ENCODE results near the gene LIME1. TPM values are rescaled to one million over a fixed set of nuclear protein-coding genes. Genes with fewer than 3 reads are reported as not detected.
A peak's percentile ranks its signal among the peaks of the same experiment; 100 is the strongest.
"Not testable (repeated sequence)": the region's sequence is repeated elsewhere in the genome, so short reads cannot be mapped to it uniquely, and the experiment has no call there.

LIME1 gene
- total and polyA plus RNA-seq, 5 donors: 2.1 to 2.9 (median 2.7) TPM

DNA sequence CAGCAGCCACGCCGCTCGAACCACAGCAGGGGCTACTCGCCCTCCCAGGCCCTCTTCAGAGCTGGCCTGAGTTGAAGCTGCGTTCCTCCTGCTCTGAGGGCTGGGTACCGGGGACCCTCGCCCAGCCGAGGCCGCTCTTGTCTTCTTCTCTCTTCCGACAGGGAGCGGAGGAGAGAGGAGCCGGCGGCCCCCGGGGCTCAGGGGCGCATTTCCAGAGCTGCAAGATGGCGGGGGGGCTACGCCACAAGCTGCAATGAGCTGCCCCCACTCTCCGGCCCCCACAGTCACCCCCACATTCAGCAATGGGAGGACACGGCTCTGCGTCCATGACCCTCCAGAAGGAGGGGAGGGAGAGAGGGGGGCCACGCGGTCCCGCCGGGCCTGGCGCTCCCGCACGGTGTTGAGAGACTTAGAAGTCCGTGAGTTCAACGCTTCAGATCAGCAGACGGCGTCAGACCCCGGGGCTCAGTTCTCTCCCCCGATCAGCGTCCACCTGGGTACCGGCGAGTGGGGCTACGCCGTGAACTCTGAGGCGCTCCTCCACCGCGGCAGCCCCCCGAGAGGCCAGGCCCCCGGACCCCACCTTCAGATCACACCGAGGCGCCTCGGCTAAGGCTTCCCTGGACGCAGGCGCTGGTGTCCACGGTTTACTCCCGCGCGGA lies 34.7 kb downstream of the LIME1 start:
- DNase-seq (peak in 2 of 3 donors; percentile 39 to 59), ATAC-seq (no peak)
- no peaks in the 10 kb centered on the region for H3K9me3 ChIP-seq (ENCODE audit: control insufficient read depth, low read length)
- 91% methylated on average over 52 of the region's 52 CpGs for WGBS
- intact Hi-C loops (cut with DNase I): loop anchor here in 1 of 4 donors (10.0 kb wide), 1 partner anchor 204 kb away; the partner anchor contains the start of gene SAMD10
- no peaks in the 10 kb centered on the region for H3K27me3 ChIP-seq (ENCODE audit: control insufficient read depth, insufficient read depth)
- no peak overlapping the region for H3K27ac ChIP-seq (ENCODE audit: low read length)
- H3K4me1 ChIP-seq (ENCODE audit: control insufficient read depth, insufficient read depth, low read length): no peaks in the 10 kb centered on the region
- H3K4me3 ChIP-seq (ENCODE audit: low read length): no peak overlapping the region

DNA sequence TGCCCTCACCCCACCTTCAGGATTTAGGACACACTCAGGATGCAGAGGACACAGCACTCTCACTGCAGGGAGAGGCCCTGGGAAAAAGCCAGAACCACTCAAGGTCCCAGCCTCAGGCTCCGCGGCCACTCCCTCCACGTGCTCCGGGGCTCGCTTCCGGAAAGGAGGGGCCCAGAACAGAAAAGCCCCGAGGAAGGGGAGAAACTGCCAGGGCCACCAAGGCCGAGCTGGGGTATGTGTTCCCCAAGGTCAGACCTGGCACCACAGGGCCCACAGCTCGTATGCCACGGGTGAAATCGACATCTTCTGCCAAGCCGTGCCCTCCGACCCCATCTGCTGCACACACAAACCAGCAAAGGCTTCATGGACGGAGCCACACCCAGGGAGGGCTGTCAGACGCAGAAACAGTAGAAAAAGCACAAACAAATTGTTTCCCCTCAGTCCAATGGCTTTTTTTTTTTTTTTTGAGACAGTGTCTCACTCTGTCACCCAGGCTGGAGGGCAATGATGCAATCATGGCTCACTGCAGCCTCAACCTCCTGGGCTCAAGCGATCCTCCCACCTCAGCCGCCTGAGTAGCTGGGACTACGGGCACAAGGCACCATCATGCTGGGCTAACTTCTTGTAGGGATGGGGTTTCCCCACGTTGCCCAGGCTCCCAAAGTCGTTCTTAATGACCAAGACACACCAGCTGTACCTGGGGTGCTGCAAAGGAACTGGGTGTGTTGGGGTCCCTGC lies 36.5 kb downstream of the LIME1 start:
- Histone ChIP-seq H3K4me1 (ENCODE audit: control insufficient read depth, insufficient read depth, low read length) (no peaks in the 10 kb centered on the region), H3K4me3 (ENCODE audit: low read length) (no peak overlapping the region), H3K9me3 (ENCODE audit: control insufficient read depth, low read length) (no peaks in the 10 kb centered on the region), H3K27me3 (ENCODE audit: control insufficient read depth, insufficient read depth) (no peaks in the 10 kb centered on the region), H3K27ac (ENCODE audit: low read length) (no peak overlapping the region)
- ATAC-seq (peak; percentile 45 to 73), DNase-seq (peak in 1 of 3 donors; percentile 71)
- WGBS: 62% methylated on average over 20 of the region's 20 CpGs
- intact Hi-C loops (cut with DNase I): loop anchor here in 1 of 4 donors (10.0 kb wide), 1 partner anchor 202 kb away; the partner anchor contains the start of gene SAMD10

DNA sequence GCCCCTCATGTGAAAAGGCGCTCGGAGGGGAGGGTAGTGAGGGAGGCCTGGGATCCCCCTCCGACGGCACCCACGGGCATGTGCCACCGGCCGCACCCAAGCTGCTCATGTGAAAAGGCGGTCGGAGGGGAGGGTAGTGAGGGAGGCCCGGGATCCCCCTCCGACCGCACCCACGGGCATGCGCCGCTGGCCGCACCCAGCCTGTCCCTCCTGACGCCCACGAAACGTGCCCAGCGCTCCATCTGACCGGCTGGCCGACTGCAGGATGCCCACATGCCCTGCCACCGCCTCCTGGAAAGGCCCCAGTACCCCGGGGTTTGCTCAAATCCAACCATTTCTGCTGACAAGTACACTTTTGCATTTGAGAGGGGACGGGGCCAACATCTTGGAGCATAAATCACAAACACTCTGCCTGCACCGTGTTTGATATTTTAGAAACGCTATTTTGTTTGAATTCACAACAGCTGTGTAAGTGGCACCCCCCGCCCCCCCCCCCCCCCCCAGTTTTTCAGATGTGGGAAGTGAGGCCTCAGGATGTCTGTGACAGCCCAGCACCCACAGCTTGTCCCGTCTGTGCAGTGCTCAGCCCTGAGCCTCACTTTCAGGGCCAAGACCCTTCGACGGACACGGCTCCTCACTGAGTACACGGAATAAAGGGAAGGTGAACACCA lies 37.2 kb downstream of the LIME1 start:
- DNase-seq: peak in 1 of 3 donors; percentile 44
- ATAC-seq: no peak
- Histone ChIP-seq H3K9me3 (ENCODE audit: control insufficient read depth, low read length) (no peaks in the 10 kb centered on the region), H3K4me3 (ENCODE audit: low read length) (no peak overlapping the region), H3K4me1 (ENCODE audit: control insufficient read depth, insufficient read depth, low read length) (no peaks in the 10 kb centered on the region), H3K27ac (ENCODE audit: low read length) (no peak overlapping the region), H3K27me3 (ENCODE audit: control insufficient read depth, insufficient read depth) (no peaks in the 10 kb centered on the region)
- intact Hi-C loops (cut with DNase I): loop anchor here in 1 of 4 donors (10.0 kb wide), 1 partner anchor 201 kb away; the partner anchor contains the start of gene SAMD10
- WGBS: 90% methylated on average over 33 of the region's 33 CpGs

DNA sequence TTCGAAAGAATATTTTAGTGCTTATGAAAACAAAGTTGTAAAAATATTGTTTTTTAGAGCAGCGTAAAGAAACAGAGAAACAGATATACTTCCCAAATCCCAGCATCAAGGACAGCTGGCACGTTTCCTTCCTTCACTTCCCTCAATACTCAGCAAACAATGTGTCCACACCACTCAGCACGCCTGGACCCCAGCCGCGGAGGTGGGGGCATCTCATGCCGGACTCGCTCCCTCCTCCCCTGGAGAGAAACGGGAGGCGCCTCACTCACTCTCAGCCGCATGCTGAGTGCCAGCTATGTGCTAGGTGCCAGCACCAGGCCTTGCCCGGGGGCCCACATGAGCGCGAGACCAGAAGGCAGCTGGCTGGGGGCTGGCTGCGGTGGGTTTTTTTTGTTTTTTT lies 37.8 kb downstream of the LIME1 start:
- ATAC-seq (no peak), DNase-seq (peak in 2 of 3 donors; percentile 43 to 52)
- Histone ChIP-seq H3K27me3 (ENCODE audit: control insufficient read depth, insufficient read depth) (no peaks in the 10 kb centered on the region), H3K4me1 (ENCODE audit: control insufficient read depth, insufficient read depth, low read length) (no peaks in the 10 kb centered on the region), H3K4me3 (ENCODE audit: low read length) (no peak overlapping the region), H3K9me3 (ENCODE audit: control insufficient read depth, low read length) (no peaks in the 10 kb centered on the region), H3K27ac (ENCODE audit: low read length) (no peak overlapping the region)
- WGBS: 64% methylated on average over 15 of the region's 15 CpGs
- intact Hi-C loops (cut with DNase I): loop anchor here in 1 of 4 donors (10.0 kb wide), 1 partner anchor 200 kb away; the partner anchor contains the start of gene SAMD10

DNA sequence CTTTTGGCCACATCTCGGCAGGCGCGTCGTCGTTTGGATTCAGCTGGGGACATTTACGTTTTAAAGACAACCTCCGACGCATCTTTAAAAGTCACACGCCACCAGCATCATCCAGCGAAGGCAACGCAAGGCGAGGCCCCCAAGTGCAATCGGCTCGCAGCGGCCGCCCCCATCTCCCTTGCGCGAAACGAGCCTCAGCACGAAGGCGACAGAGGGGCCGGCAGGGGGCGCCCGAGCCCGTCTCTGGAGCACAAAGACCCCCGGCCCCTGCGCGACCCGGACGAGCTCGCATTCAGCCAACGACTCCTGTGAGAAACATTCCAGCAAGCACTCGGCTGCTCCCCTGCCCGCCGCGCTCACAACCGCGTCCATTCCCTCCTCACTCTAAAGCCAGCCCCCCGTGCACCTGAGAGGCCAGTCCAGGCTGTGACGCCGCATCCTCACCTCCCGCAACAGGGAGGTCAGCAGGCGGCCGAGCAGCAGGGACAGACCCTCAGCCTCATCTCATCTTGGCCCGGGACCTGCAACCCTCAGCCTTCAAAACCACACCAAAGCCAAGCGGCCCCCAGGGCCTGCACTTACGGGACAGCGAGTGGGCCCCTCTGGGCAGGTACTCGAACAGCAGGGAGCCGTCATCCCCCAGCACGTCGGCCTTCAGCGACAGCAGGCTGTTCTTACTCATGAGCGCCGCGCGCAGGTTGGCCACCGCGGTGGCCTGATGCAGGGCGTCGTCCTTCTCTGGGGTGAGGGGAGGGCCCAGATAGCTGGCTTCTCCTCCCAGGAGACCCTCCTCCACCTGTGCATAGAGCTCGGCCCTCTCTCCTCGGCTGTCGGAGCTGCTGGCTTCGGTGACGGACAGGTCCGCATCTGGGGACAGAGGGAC lies 38.9 kb downstream of the LIME1 start:
- Histone ChIP-seq H3K9me3 (ENCODE audit: control insufficient read depth, low read length) (no peaks in the 10 kb centered on the region), H3K27me3 (ENCODE audit: control insufficient read depth, insufficient read depth) (no peaks in the 10 kb centered on the region), H3K27ac (ENCODE audit: low read length) (no peak overlapping the region), H3K4me1 (ENCODE audit: control insufficient read depth, insufficient read depth, low read length) (no peaks in the 10 kb centered on the region), H3K4me3 (ENCODE audit: low read length) (no peak overlapping the region)
- peak; percentile 58 to 85 (median 85) for DNase-seq
- WGBS: 43% methylated on average over 67 of the region's 67 CpGs
- intact Hi-C loops (cut with DNase I): loop anchor here in 2 of 4 donors (5.0 to 10.0 kb wide), 2 partner anchors 82 to 199 kb away; partner anchors contain the start of gene SAMD10 (in 1 of the 2)
- peak; percentile 41 to 44 for ATAC-seq

DNA sequence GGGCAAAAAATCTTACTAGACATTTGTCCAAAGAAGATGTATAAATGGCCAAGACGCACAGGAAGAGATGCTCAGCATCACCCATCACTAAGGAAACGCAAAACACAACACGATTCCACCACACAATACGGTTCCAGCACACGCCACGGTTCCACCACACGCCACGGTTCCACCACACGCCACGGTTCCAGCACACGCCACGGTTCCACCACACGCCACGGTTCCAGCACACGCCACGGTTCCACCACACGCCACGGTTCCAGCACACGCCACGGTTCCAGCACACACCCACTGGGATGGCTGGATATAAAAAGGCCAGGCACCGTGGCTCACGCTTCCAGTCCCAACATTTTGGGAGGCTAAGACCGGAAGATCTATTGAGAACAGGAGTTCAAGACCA lies 40.4 kb downstream of the LIME1 start:
- ATAC-seq; H3K27ac ChIP-seq (ENCODE audit: low read length); H3K27me3 ChIP-seq (ENCODE audit: control insufficient read depth, insufficient read depth); H3K4me1 ChIP-seq (ENCODE audit: control insufficient read depth, insufficient read depth, low read length); H3K9me3 ChIP-seq (ENCODE audit: control insufficient read depth, low read length); H3K4me3 ChIP-seq (ENCODE audit: low read length): not testable (repeated sequence)
- WGBS: 92% methylated on average over 23 of the region's 23 CpGs
- intact Hi-C loops (cut with DNase I): loop anchor here in 2 of 4 donors (5.0 to 10.0 kb wide), 2 partner anchors 80 to 198 kb away; partner anchors contain the start of gene SAMD10 (in 1 of the 2)
- peak in 1 of 3 donors; percentile 13 for DNase-seq

DNA sequence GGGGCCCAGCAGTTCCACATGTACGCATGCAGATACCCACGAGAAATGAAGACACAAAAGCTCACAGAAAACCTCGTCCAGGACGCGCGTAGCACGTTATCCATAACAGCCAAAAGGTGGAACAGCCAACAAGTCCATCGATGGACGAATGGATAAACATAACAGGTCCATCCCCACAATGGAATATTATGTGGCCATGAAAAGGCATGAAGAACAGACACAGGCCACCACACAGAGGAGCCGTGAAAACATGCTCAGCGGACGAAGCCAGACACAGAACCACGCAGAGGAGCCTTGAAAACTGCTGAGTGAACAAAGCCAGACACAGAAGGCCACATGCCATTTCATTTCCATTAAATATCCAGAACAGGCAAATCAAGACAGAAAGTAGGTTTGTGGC lies 41.1 kb downstream of the LIME1 start:
- peak in 1 of 3 donors; percentile 9 for DNase-seq
- H3K4me1 ChIP-seq (ENCODE audit: control insufficient read depth, insufficient read depth, low read length): no peaks in the 10 kb centered on the region
- WGBS: 96% methylated on average over 13 of the region's 13 CpGs
- no peaks in the 10 kb centered on the region for H3K9me3 ChIP-seq (ENCODE audit: control insufficient read depth, low read length)
- no peaks in the 10 kb centered on the region for H3K27me3 ChIP-seq (ENCODE audit: control insufficient read depth, insufficient read depth)
- H3K4me3 ChIP-seq (ENCODE audit: low read length): no peak overlapping the region
- no peak for ATAC-seq
- intact Hi-C loops (cut with DNase I): loop anchor here in 2 of 4 donors (5.0 to 10.0 kb wide), 2 partner anchors 80 to 197 kb away; partner anchors contain the start of gene SAMD10 (in 1 of the 2)
- no peak overlapping the region for H3K27ac ChIP-seq (ENCODE audit: low read length)

DNA sequence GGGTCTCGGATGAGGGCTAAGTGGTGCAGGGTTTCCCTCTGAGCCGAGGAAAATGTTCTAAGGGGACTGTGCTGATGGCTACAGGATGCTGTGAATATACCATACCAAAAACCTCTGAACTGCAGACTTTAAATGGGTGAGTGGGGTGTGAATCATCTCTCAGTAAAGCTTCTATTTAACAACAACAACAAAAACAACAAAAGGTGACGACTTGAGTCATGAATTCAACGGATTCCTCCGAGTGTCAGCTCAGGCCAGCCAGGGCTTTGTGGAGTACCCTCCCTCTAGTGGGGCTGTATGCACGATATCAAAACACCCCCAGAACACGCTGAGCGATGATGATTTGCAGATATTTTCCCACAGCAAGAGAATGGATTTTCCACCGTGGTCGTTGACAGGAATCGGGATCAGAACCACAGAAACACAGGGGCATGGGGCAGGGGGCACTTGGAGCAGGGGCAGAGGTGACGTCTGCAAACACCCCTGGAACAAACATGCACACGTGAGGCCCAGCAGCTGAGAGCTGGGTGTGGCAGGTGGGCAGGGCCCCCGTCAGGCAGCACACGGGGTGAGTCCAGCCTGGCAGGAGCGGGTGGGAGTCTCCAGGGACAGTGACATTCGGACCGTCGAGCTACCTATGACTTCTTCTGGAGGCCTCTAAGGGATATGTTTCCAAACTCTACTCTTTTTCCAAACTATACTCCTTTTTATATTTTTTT lies 41.7 kb downstream of the LIME1 start:
- Histone ChIP-seq H3K27me3 (ENCODE audit: control insufficient read depth, insufficient read depth) (no peaks in the 10 kb centered on the region), H3K4me1 (ENCODE audit: control insufficient read depth, insufficient read depth, low read length) (no peaks in the 10 kb centered on the region), H3K27ac (ENCODE audit: low read length) (no peak overlapping the region), H3K9me3 (ENCODE audit: control insufficient read depth, low read length) (no peaks in the 10 kb centered on the region), H3K4me3 (ENCODE audit: low read length) (no peak overlapping the region)
- ATAC-seq (no peak), DNase-seq (peak in 1 of 3 donors; percentile 16)
- intact Hi-C loops (cut with DNase I): loop anchor here in 2 of 4 donors (5.0 to 10.0 kb wide), 2 partner anchors 79 to 197 kb away; partner anchors contain the start of gene SAMD10 (in 1 of the 2)
- 62% methylated on average over 19 of the region's 19 CpGs for WGBS

DNA sequence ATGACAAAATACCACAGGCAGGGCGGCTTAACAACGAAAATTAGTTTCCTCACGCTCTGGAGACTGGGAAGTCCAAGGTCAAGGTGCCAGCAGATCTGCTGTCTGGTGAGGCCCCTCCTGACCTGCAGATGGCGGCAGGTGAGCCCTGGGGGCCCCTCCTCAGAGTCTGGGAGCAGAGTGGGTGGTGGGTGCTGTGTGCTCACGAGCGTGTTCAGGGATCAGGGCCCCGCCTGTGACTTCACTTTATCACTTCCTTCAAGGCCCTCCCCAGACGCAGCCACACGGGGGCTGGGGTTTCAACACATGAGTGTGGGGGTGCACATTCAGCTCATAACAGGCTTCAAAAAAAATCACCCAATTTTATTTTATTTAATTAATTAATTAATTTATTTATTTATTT lies 42.4 kb downstream of the LIME1 start:
- Histone ChIP-seq H3K9me3 (ENCODE audit: control insufficient read depth, low read length) (no peaks in the 10 kb centered on the region), H3K27ac (ENCODE audit: low read length) (no peak overlapping the region), H3K27me3 (ENCODE audit: control insufficient read depth, insufficient read depth) (no peaks in the 10 kb centered on the region), H3K4me3 (ENCODE audit: low read length) (no peak overlapping the region), H3K4me1 (ENCODE audit: control insufficient read depth, insufficient read depth, low read length) (no peaks in the 10 kb centered on the region)
- WGBS: 83% methylated on average over 9 of the region's 9 CpGs
- no peak for ATAC-seq
- DNase-seq: peak in 1 of 3 donors; percentile 27
- intact Hi-C loops (cut with DNase I): loop anchor here in 2 of 4 donors (5.0 to 10.0 kb wide), 2 partner anchors 78 to 196 kb away; partner anchors contain the start of gene SAMD10 (in 1 of the 2)
